Rectal smooth muscle tissue (tissue), 1 donor: ENCODE data around the gene LARP1B.
A peak's percentile ranks its signal among the peaks of the same experiment; 100 is the strongest.
"Not testable (repeated sequence)": the region's sequence is repeated elsewhere in the genome, so short reads cannot be mapped to it uniquely, and the experiment has no call there.

Source experiments
- H3K27ac ChIP-seq: one replicate; pipeline ENCODE4 v1.7.0; 2013; ENCODE audit warnings: low read depth, low read length, inconsistent platforms
- H3K27me3 ChIP-seq: one replicate; pipeline ENCODE4 v1.7.0; 2013; ENCODE audit warnings: low read length; ENCODE audit not compliant: control insufficient read depth, insufficient read depth
- H3K36me3 ChIP-seq: one replicate; pipeline ENCODE4 v1.7.0; 2013; ENCODE audit warnings: low read length; ENCODE audit not compliant: control insufficient read depth, insufficient read depth
- H3K4me1 ChIP-seq: one replicate; pipeline ENCODE4 v1.7.0; 2013; ENCODE audit warnings: low read length; ENCODE audit not compliant: control insufficient read depth, insufficient read depth
- H3K4me3 ChIP-seq: one replicate; pipeline ENCODE4 v1.7.0; 2013; ENCODE audit warnings: low read length
- H3K9ac ChIP-seq: one replicate; pipeline ENCODE4 v1.7.0; 2013; ENCODE audit warnings: low read length

LARP1B gene

GRCh38 chr4:128060699-128061565 lies at the start of gene LARP1B:
TSS of gene LARP1B (plus strand) at chr4:128061312. CDS start at chr4:128074952, 13,640 bp downstream.
- Histone ChIP-seq H3K9ac (peak within 1 kb of the TSS; percentile 70), H3K27me3 (no peaks in the 10 kb centered on the region), H3K36me3 (no peaks in the 10 kb centered on the region), H3K4me1 (no peaks in the 10 kb centered on the region), H3K4me3 (peak within 1 kb of the TSS; percentile 82), H3K27ac (peak within 1 kb of the TSS; percentile 92)

DNA sequence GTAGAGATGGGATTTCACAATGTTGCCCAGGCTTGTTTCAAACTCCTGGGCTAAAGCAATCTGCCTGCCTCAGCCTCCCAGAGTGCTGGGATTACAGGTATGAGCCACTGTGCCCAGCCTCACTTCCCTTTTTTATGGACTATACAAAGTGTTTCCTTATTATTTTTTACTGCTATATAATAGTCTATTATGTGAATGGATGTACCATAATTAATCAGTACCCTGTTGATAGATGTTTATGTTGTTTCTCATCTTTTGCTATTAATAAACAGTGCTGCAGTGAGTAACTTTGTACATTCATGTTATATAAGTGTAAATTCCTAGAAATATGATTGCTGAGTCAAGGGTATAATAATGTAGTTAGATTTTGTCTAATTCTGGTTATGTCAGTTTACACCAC lies 35.8 kb upstream of the LARP1B start:
- Histone ChIP-seq H3K9ac (no peak overlapping the region), H3K4me3 (no peak overlapping the region), H3K36me3 (peaks cover 3% of the 10 kb centered on the region), H3K4me1 (no peaks in the 10 kb centered on the region), H3K27me3 (no peaks in the 10 kb centered on the region), H3K27ac (no peak overlapping the region)

DNA sequence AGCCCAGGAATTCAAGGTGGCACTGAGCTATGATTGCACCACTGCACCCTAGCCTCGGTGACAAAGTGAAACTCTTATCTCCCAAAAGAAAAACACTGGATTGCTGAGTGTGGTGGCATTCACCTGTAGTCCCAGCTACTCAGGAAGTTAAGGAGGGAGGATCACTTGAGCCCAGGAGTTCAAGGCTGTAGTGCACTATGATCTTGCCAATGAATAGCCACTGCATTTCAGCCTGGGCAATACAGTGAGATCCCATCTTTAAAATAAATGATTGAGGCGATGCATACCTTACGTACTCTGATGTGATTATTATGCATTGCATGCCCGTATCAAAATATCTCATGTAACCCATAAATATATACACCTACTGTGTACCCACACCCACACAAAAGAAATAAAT lies 31.2 kb upstream of the LARP1B start:
- no peak overlapping the region for H3K9ac ChIP-seq
- H3K36me3 ChIP-seq: no peaks in the 10 kb centered on the region
- H3K4me3 ChIP-seq: no peak overlapping the region
- no peaks in the 10 kb centered on the region for H3K4me1 ChIP-seq
- no peaks in the 10 kb centered on the region for H3K27me3 ChIP-seq
- H3K27ac ChIP-seq: no peak overlapping the region

DNA sequence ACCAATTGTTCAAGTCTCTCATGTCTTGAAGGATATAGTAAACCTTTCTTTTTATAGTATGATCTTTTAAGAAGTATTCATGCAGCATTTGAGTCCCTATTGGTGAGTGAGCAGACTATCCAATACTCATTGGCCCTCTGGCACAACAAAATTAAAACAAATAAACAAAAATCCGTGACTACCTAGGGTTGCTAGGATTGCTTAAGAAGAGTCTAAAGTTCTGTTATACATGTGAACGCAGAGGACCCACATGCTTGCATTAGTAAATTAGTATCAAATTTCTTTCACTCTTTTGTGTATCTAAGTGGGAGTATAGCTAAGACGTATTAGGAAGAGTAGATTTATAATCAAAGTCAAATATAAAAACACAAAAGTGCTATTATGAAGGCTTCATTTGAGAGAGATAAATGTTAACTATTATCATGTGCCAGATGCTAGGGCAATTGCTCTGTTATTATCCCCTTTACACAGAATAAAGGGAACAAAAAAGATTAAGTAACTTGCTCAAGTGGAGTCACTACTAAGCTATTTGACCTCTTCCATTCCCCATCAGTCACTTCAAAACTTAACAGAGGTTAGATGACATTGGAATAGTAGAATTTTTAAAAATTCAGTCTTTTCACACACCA lies 29.2 kb upstream of the LARP1B start:
- H3K9ac ChIP-seq: no peak overlapping the region
- H3K4me3 ChIP-seq: no peak overlapping the region
- H3K27ac ChIP-seq: no peak overlapping the region
- no peaks in the 10 kb centered on the region for H3K4me1 ChIP-seq
- no peaks in the 10 kb centered on the region for H3K36me3 ChIP-seq
- no peaks in the 10 kb centered on the region for H3K27me3 ChIP-seq

- H3K36me3 ChIP-seq: no peaks in the 10 kb centered on the region
Measured at GRCh38 chr4:128039568-128039967, 21.5 kb upstream of the LARP1B start.

GRCh38 chr4:128047019-128047418 lies 14.1 kb upstream of the LARP1B start:
- not testable (repeated sequence) for H3K4me1 ChIP-seq, H3K27ac ChIP-seq, H3K36me3 ChIP-seq, H3K27me3 ChIP-seq, H3K4me3 ChIP-seq, H3K9ac ChIP-seq

More at GRCh38 chr4:128039568-128039967, 21.5 kb upstream of the LARP1B start:
- no peaks in the 10 kb centered on the region for H3K4me1 ChIP-seq
- H3K27ac ChIP-seq: no peak overlapping the region
- no peaks in the 10 kb centered on the region for H3K27me3 ChIP-seq
- H3K4me3 ChIP-seq: no peak overlapping the region
- no peak overlapping the region for H3K9ac ChIP-seq

DNA sequence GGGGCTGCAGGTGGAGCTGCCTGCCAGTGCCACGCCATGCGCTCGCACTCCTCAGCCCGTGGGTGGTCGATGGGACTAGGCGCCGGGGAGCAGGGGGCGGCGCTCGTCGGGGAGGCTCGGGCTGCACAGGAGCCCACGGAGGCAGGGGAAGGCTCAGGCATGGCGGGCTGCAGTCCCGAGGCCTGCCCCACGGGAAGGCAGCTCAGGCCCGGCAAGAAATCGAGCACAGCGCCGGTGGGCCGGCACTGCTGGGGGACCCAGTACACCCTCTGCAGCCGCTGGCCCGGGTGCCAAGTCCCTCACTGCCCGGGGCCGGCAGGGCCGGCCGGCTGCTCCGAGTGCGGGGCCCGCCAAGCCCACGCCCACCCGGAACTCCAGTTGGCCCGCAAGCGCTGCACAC lies 13.6 kb upstream of the LARP1B start:
- H3K4me3 ChIP-seq, H3K4me1 ChIP-seq, H3K36me3 ChIP-seq, H3K27ac ChIP-seq, H3K9ac ChIP-seq, H3K27me3 ChIP-seq: not testable (repeated sequence)

DNA sequence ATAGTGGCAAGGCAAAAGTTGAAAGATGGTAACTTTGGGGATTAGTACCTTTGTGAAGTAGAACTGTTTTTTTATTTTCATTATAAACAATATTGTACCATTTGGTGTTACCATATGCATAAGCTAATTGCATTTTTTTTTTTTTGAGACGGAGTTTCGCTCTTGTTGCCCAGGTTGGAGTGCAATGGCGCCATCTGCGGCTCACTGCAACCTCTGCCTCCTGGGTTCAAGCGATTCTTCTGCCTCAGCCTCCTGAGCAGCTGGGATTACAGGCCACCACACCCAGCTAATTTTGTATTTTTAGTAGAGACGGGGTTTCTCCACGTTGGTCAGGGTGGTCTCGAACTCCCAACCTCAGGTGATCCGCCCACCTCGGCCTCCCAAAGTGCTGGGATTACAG lies 9.9 kb upstream of the LARP1B start:
- not testable (repeated sequence) for H3K9ac ChIP-seq, H3K27ac ChIP-seq, H3K4me1 ChIP-seq, H3K4me3 ChIP-seq, H3K36me3 ChIP-seq, H3K27me3 ChIP-seq

DNA sequence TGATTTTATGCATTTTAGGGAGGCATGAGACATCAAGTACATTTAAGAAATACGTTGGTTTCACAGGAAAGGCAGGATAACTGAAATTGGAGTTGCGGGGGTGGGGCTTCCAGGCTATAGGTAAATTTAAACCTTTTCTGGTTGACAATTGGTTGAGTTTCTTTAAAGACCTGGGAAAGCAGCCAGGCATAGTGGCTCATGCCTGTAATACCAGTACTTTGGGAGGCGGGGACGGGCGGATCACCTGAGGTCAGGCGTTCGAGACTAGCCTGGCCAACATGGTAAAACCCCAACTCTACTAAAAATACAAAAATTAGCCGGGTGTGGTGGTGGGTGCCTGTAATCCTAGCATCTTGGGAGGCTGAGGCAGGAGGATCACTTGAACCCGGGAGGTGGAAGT lies 6.2 kb upstream of the LARP1B start:
- not testable (repeated sequence) for H3K9ac ChIP-seq, H3K4me3 ChIP-seq, H3K27me3 ChIP-seq, H3K4me1 ChIP-seq, H3K27ac ChIP-seq, H3K36me3 ChIP-seq

GRCh38 chr4:128055441-128056206 lies 5.5 kb upstream of the LARP1B start:
- not testable (repeated sequence) for H3K36me3 ChIP-seq, H3K9ac ChIP-seq, H3K27me3 ChIP-seq, H3K27ac ChIP-seq, H3K4me3 ChIP-seq, H3K4me1 ChIP-seq

- no peak overlapping the region for H3K9ac ChIP-seq
- H3K27ac ChIP-seq: no peak overlapping the region
- H3K36me3 ChIP-seq: no peaks in the 10 kb centered on the region
- no peaks in the 10 kb centered on the region for H3K27me3 ChIP-seq
- H3K4me3 ChIP-seq: no peak overlapping the region
- H3K4me1 ChIP-seq: no peaks in the 10 kb centered on the region
Measured at GRCh38 chr4:128056396-128056795, 4.7 kb upstream of the LARP1B start.

GRCh38 chr4:128060121-128060698 lies 902 bp upstream of the LARP1B start:
- Histone ChIP-seq H3K4me3 (peak overlapping the region; percentile 82), H3K36me3 (no peaks in the 10 kb centered on the region), H3K27ac (peak overlapping the region; percentile 92), H3K27me3 (no peaks in the 10 kb centered on the region), H3K9ac (peak overlapping the region; percentile 70), H3K4me1 (no peaks in the 10 kb centered on the region)
